ENCODE results near the gene LZTR1.

The LZTR1 gene

GRCh38 chr22:20948989-20949388 is 33.1 kb upstream of the LZTR1 start:
- TF ChIP-seq GATA3 (IDR thresholded peaks at IDR 0.05; ENCODE audit: low read depth, low read length) (no peak), GATA2 (IDR thresholded peaks at IDR 0.05; ENCODE audit: low read depth, low read length) (no peak)

- TF ChIP-seq GATA3 (IDR thresholded peaks at IDR 0.05; ENCODE audit: low read depth, low read length) (no peak), GATA2 (IDR thresholded peaks at IDR 0.05; ENCODE audit: low read depth, low read length) (no peak)
Measured at GRCh38 chr22:20949698-20950183, 32.4 kb upstream of the LZTR1 start.

- no peak for TF ChIP-seq GATA3 (IDR thresholded peaks at IDR 0.05; ENCODE audit: low read depth, low read length)
- no peak for TF ChIP-seq GATA2 (IDR thresholded peaks at IDR 0.05; ENCODE audit: low read depth, low read length)
Measured at GRCh38 chr22:20951151-20951931, 30.8 kb upstream of the LZTR1 start.

GRCh38 chr22:20951932-20952380 is 30.1 kb upstream of the LZTR1 start:
- TF ChIP-seq GATA2 (IDR thresholded peaks at IDR 0.05; ENCODE audit: low read depth, low read length) (no peak), GATA3 (IDR thresholded peaks at IDR 0.05; ENCODE audit: low read depth, low read length) (no peak)

GRCh38 chr22:20952544-20953341 is 29.4 kb upstream of the LZTR1 start:
- no peak for TF ChIP-seq GATA2 (IDR thresholded peaks at IDR 0.05; ENCODE audit: low read depth, low read length)
- no peak for TF ChIP-seq GATA3 (IDR thresholded peaks at IDR 0.05; ENCODE audit: low read depth, low read length)

GRCh38 chr22:20953342-20953608 is 28.8 kb upstream of the LZTR1 start:
- TF ChIP-seq GATA3 (IDR thresholded peaks at IDR 0.05; ENCODE audit: low read depth, low read length) (no peak), GATA2 (IDR thresholded peaks at IDR 0.05; ENCODE audit: low read depth, low read length) (no peak)

- TF ChIP-seq GATA3 (IDR thresholded peaks at IDR 0.05; ENCODE audit: low read depth, low read length): no peak
- no peak for TF ChIP-seq GATA2 (IDR thresholded peaks at IDR 0.05; ENCODE audit: low read depth, low read length)
Measured at GRCh38 chr22:20953668-20954500, 28.2 kb upstream of the LZTR1 start.

- TF ChIP-seq GATA3 (IDR thresholded peaks at IDR 0.05; ENCODE audit: low read depth, low read length) (no peak), GATA2 (IDR thresholded peaks at IDR 0.05; ENCODE audit: low read depth, low read length) (no peak)
Measured at GRCh38 chr22:20955548-20955947, 26.5 kb upstream of the LZTR1 start.

GRCh38 chr22:20956258-20957101 is 25.6 kb upstream of the LZTR1 start:
- TF ChIP-seq GATA3 (IDR thresholded peaks at IDR 0.05; ENCODE audit: low read depth, low read length): no peak
- TF ChIP-seq GATA2 (IDR thresholded peaks at IDR 0.05; ENCODE audit: low read depth, low read length): no peak

GRCh38 chr22:20957102-20957682 is 24.9 kb upstream of the LZTR1 start:
- TF ChIP-seq GATA3 (IDR thresholded peaks at IDR 0.05; ENCODE audit: low read depth, low read length): no peak
- TF ChIP-seq GATA2 (IDR thresholded peaks at IDR 0.05; ENCODE audit: low read depth, low read length): no peak

- TF ChIP-seq GATA3 (IDR thresholded peaks at IDR 0.05; ENCODE audit: low read depth, low read length): no peak
- no peak for TF ChIP-seq GATA2 (IDR thresholded peaks at IDR 0.05; ENCODE audit: low read depth, low read length)
Measured at GRCh38 chr22:20957683-20958431, 24.2 kb upstream of the LZTR1 start.

Measured in SH-SY5Y (cell line).